Measurements from ENCODE around the gene KDM6A.
"Not testable (repeated sequence)": the region's sequence is repeated elsewhere in the genome, so short reads cannot be mapped to it uniquely, and the experiment has no call there.

KDM6A gene

GRCh38 chrX:44872821-44873414 lies at the start of gene KDM6A:
TSS of gene KDM6A (plus strand) at chrX:44873188. CDS start at chrX:44873552, 364 bp downstream.
- DNase-seq (ENCODE audit: low spot score), result peak; percentile 78

- DNase-seq (ENCODE audit: low spot score), result not testable (repeated sequence)
Observed at GRCh38 chrX:44823193-44823592, 49.8 kb upstream of the KDM6A start.

DNA sequence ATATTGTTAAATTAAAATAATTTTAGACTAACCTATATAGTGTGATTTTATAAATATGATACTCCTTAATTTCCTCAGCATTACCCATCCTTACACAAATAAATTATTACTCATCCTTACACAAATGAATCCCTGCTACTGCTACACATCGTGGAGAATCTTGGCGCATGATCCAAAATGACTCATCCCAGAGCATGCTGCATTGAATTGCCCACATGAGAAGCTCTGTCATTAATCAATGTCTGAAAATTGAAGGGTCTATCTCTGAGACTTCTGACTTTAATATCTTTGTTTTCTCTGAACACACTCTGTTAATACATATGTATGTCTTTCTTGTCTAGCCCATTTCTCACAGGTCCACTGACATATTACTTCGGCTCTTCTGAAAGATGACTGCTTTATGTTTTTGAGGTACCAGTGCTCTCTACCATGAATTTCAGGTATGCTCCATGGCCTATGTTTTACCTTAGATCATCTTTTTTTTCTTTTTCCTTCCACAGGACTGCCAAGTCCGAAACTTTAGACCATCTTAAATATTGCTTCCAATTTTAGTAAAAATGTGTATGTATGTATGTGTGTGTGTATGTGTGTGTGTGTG lies 44.9 kb upstream of the KDM6A start:
- no peak for DNase-seq (ENCODE audit: low spot score)

- no peak for DNase-seq (ENCODE audit: low spot score)
Observed at GRCh38 chrX:44829832-44830231, 43.2 kb upstream of the KDM6A start.

- DNase-seq (ENCODE audit: low spot score), result peak; percentile 15
Observed at GRCh38 chrX:44842550-44843317, 30.3 kb upstream of the KDM6A start.

DNA sequence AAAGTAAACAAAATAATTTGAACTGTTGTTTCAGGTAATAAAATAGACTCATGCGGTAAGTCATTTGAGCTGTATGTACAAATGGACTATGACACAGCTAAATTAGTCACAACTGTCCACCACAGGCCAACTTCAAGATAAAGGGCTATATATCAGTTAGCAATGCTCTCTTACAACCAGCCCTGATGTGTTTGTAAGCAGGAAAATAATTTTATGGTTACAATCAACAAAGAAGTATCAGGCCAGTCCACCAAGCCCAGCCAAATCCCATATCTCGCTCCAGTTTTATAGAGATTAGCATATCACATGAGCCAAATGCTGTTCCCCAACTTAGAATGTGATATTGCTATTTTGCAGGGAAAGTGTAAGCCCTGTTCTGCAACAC lies 29.7 kb upstream of the KDM6A start:
- DNase-seq (ENCODE audit: low spot score), result no peak

DNA sequence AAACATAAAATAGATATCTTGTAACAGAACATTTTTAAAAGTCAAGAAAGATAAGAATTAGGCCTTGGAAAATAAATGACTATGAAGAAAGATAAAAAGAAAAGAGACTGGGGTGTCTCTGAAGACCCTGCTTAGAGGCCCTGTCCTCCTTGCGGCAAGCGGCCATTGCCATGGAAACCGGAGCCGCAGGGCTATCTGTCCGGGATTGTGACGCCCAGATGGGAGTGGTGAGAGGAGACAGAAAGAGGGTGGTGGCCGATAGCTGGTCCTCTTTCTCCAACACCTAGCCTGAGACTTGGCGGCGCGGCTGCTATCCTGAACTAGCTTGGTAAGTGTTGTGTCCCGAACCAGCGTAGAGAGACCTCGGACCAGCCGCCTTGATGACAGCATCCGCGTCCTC lies 29.2 kb upstream of the KDM6A start, which contains the start of gene DUSP21:
DUSP21 (plus strand) TSS at position 269 of the 400 bp plus-strand sequence; CDS start at position 381, 112 bp downstream.
- DNase-seq (ENCODE audit: low spot score), result no peak

DNA sequence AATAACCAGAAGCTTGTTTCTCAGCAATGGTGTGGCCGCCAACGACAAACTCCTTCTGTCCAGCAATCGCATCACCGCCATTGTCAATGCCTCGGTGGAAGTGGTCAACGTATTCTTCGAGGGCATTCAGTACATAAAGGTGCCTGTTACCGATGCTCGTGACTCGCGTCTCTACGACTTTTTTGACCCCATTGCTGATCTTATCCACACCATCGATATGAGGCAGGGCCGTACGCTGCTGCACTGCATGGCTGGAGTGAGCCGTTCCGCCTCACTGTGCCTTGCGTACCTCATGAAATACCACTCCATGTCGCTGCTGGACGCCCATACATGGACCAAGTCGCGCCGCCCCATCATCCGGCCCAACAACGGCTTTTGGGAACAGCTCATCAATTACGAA lies 28.8 kb upstream of the KDM6A start:
- DNase-seq (ENCODE audit: low spot score), result no peak

- DNase-seq (ENCODE audit: low spot score), result not testable (repeated sequence)
Observed at GRCh38 chrX:44850891-44851290, 22.1 kb upstream of the KDM6A start.

- DNase-seq (ENCODE audit: low spot score), result no peak
Observed at GRCh38 chrX:44871114-44871645, 1.8 kb upstream of the KDM6A start.

DNA sequence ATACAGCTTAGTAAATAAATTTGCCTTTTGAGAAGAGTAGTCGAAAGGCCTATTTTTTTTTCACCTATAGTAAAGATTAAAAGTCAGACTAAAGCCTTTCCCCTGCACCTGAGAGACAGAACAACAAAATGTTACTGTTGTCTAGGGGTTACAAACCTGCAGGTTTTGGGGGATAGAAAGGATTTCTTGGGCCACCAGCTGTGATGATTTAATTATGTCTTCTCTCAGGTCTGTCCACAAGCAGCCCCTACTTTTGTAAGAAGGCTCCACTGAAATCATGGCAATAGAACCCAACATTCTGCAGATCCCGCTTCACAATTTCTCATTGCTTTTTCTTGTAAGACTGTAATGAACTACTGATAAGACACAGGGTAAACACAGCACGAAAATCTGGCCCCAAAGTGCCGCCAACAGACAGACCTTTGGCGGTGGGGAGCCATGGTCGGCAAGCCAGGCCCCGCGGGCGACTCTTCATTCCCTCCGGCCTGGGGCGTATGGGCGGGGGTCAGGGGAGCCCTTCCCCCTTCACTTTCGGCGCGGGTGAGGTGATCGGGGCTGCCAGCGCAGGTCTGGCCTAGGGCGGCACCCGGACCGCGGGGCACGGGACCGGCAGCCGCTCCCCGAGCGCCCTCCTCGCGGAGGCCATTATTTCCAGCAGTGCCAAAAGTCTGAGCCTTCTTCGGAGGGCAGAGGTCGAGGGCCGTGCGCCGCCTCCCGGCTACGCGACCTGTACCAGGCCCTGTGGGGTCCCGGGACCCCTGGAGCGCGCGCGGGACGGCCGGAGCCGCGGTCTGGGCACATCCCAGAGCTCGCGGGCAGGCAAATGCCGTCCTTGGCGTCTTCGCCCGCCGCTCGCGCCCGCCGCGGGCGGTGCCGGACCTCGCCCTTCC lies 812 bp upstream of the KDM6A start:
- peak; percentile 32 for DNase-seq (ENCODE audit: low spot score)

- no peak for DNase-seq (ENCODE audit: low spot score)
Observed at GRCh38 chrX:44873415-44874276, 658 bp downstream of the KDM6A start.

DNA sequence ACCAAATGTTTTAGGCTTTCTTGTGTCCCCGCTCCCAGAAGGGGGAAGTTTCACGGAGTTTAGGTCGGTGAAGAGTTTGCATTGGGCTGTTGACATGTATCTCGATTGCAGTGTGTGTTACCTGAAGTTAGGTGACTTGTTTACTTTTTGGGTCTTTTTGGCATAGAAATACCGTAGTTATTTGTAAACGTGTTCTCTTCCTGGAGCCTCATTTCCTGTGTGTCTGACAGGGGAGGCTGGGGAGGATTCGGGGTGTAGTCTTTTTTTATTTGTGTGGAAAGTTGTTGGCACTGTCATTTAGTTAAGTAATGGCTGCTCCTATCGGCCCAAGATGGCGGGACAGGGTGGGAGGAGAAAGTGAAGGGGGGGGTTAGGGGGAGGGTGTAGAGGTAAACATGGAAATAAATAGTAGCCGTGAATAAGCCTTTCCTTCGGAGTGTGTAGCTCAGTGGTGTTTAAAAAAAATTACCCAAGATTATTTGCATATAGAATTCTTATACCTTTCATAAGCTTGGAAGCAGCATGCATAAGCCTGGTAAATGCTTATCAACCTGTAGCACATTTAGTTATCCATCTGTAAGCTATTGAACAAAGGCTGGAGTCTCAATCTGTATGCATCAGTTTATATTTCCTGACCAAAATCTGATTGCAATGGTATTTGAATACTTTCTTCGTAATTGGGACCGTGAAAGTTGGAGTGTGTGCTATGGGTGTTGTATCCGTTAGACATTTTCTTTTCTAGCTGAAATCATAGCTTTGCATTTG lies 1.6 kb downstream of the KDM6A start:
- peak; percentile 27 for DNase-seq (ENCODE audit: low spot score)

DNA sequence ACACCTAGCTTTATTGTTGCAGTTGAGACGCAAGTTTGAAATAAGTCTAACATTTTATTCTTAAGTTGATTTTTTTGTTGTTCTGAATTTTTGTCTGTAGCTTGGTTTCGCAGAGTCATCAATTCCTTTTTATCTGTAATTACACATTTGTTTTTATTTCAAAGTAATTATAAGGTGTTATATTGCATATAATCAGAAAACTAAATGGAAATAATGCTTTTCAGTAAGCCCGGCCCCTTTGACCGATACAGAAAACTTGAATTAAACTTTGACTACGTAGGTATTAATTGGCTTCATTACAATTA lies 2.1 kb downstream of the KDM6A start:
- DNase-seq (ENCODE audit: low spot score), result no peak

GRCh38 chrX:44876086-44876485 lies 3.1 kb downstream of the KDM6A start:
- DNase-seq (ENCODE audit: low spot score), result no peak

- DNase-seq (ENCODE audit: low spot score), result no peak
Observed at GRCh38 chrX:44876767-44877166, 3.8 kb downstream of the KDM6A start.

DNA sequence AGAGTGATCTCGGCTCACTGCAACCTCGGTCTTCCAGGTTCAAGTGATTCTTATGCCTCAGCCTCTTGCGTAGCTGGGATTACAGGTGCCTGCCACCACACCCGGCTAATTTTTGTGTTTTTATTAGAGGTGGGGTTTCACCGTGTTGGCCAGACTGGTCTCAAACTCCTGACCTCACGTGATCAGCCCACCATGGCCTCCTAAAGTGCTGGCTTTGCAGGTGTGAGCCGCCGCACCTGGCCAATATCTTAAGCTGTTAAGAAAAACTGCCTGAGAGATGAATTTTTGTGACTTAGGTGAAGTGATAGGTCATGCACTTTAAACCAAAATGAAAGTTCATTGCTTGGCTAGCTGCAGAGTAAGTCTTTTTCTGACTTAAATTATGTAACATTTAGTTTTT lies 5.8 kb downstream of the KDM6A start:
- no peak for DNase-seq (ENCODE audit: low spot score)

GRCh38 chrX:44881549-44881948 lies 8.6 kb downstream of the KDM6A start:
- DNase-seq (ENCODE audit: low spot score), result no peak

GRCh38 chrX:44882635-44883034 lies 9.6 kb downstream of the KDM6A start:
- no peak for DNase-seq (ENCODE audit: low spot score)

DNA sequence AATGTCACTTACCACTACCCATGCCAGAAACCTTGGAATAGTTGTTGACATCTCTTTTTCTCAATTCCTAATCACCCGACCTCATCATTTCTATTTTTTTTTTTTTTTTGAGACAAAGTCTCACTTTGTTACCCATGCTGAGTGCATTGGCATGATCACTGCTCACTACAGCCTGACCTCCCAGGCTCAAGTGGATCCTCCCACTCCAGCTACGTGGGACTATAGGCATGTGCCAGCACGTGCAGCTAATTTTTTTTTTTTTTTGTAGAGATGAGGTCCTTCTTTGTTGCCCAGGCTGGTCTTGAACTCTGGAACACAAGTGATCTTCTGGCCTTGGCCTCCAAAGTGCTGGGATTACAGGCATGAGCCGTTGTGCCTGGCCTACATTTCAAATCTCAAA lies 12.0 kb downstream of the KDM6A start:
- no peak for DNase-seq (ENCODE audit: low spot score)

Data from HuH-7.5 (cell line).